Panc1 (cell line): ENCODE measurements around the gene LIN28A. TPM values are rescaled to one million over a fixed set of nuclear protein-coding genes. Genes with fewer than 3 reads are reported as not detected.

Experiments
- ATAC-seq: fragments of 200-7000 bp; cut with Tn5 transposase; 2 replicates; pipeline ENCODE4 v1.9.1; 2020; ENCODE audit warnings: mild to moderate bottlenecking, moderate library complexity
- BruUV-seq: library from RNA; stranded (reverse); fragments of 400-500 nt; replicated peaks from 2 replicates; lab custom pipeline; 2021; lab: Mats Ljungman, UMichigan
- CTCF ChIA-PET: fragments of 300-600 bp; sonication (Branson Sonifier 250); formaldehyde crosslinking; loops from one replicate; lab custom pipeline; 2022; ENCODE audit warnings: antibody characterized with exemption; lab: Charles Lee
- POLR2A ChIA-PET: fragments of 300-600 bp; sonication (Branson Sonifier 250); formaldehyde crosslinking; loops from one replicate; lab custom pipeline; 2022; ENCODE audit warnings: antibody characterized with exemption; lab: Charles Lee
- DNase-seq: peaks from one replicate; pipeline ENCODE4 v3.0.0-alpha.2; 2010; ENCODE audit warnings: low read depth, low spot score
- H3K27ac ChIP-seq: 2 replicates; pipeline ENCODE4 v1.5.1; 2011; ENCODE audit warnings: mild to moderate bottlenecking, low read length, inconsistent platforms
- H3K27me3 ChIP-seq: fragments of 200-500 bp; sonication (Bioruptor generic); 2 replicates; pipeline ENCODE4 v1.6.0; 2014; ENCODE audit warnings: low read length, inconsistent platforms; ENCODE audit not compliant: control insufficient read depth, insufficient read depth
- H3K36me3 ChIP-seq: fragments of 200-500 bp; sonication (Bioruptor generic); 2 replicates; pipeline ENCODE4 v1.5.1; 2014; ENCODE audit warnings: inconsistent platforms, mild to moderate bottlenecking, low read length, moderate library complexity; ENCODE audit not compliant: control insufficient read depth, insufficient read depth
- H3K4me1 ChIP-seq: 2 replicates; pipeline ENCODE4 v1.5.1; 2011; ENCODE audit warnings: inconsistent platforms, mild to moderate bottlenecking, low read length, moderate library complexity; ENCODE audit not compliant: control insufficient read depth, insufficient read depth
- H3K4me3 ChIP-seq, 2 experiments: 2 replicates each; pipeline ENCODE4 v1.5.1; 2011 to 2012; ENCODE audit warnings: low read depth in 2 of 2, low read length in 2 of 2, mild to moderate bottlenecking in 2 of 2, inconsistent platforms in 1 of 2, moderate library complexity in 1 of 2
- H3K9me3 ChIP-seq: fragments of 200-500 bp; sonication (Bioruptor generic); 2 replicates; pipeline ENCODE4 v1.5.1; 2014; ENCODE audit warnings: low read depth, mild to moderate bottlenecking, inconsistent platforms, low read length, moderate library complexity; ENCODE audit not compliant: control insufficient read depth, insufficient read depth
- CTCF ChIP-seq: fragments of 450-650 bp; IDR thresholded peaks from 2 replicates; pipeline ENCODE4 v1.5.1; 2017; ENCODE audit warnings: mild to moderate bottlenecking
- POLR2AphosphoS5 ChIP-seq: IDR thresholded peaks from 2 replicates; pipeline ENCODE4 v1.6.1; 2012; ENCODE audit warnings: mild to moderate bottlenecking, low read depth, low read length, moderate library complexity
- REST ChIP-seq, 2 experiments: IDR thresholded peaks; 2 replicates each; pipeline ENCODE4 v1.6.1; 2011 to 2012; ENCODE audit warnings: low read depth in 2 of 2, control low read depth in 1 of 2, low read length in 1 of 2, mild to moderate bottlenecking in 1 of 2, moderate library complexity in 1 of 2; ENCODE audit not compliant: insufficient read depth in 1 of 2
- SIN3A ChIP-seq: IDR thresholded peaks from 2 replicates; pipeline ENCODE4 v1.6.1; 2012; ENCODE audit warnings: low read depth, mild to moderate bottlenecking, low read length, moderate library complexity, borderline replicate concordance; ENCODE audit not compliant: insufficient read depth
- TCF7L2 ChIP-seq: IDR thresholded peaks from 2 replicates; pipeline ENCODE4 v1.6.1; 2011; ENCODE audit warnings: mild to moderate bottlenecking, low read depth, low read length, inconsistent platforms
- in situ Hi-C: cut with HindIII; loops from 2 replicates; pipeline ENCODE4 v1.10.0; 2016; ENCODE audit warnings: low sequenced_read_pairs, low pct_unique_long_range_greater_than_20kb
- intact Hi-C: fragments of 100-400 bp; cut with micrococcal nuclease; formaldehyde crosslinking; loops from one replicate; pipeline ENCODE4 v1.10.0; 2022; ENCODE audit not compliant: unreplicated experiment
- total RNA-seq: library from RNA; stranded (reverse); gene quantifications from one replicate; pipeline ENCODE4 v1.2.1, GENCODE V29; 2021; ENCODE audit not compliant: unreplicated experiment

Gene LIN28A
- total RNA-seq, 1 experiment from 2014 or later, result 0.64 TPM

GRCh38 chr1:26440259-26440658, 29.6 kb downstream of the LIN28A start:
- Histone ChIP-seq H3K27ac (no peak overlapping the region), H3K27me3 (no peaks in the 10 kb centered on the region), H3K9me3 (no peaks in the 10 kb centered on the region), H3K4me1 (no peaks in the 10 kb centered on the region), H3K4me3 (no peak overlapping the region), H3K36me3 (peaks cover 13% of the 10 kb centered on the region; the same call in 1 of the 2 replicates)
- intact Hi-C loops, result no loop called here
- in situ Hi-C loops, result no loop called here
- ChIA-PET POLR2A (interaction anchor here (0.6 kb wide), 1 partner anchor 184 kb away, joined by 9 read pairs; no protein-coding TSS in a partner anchor), CTCF (no interaction called here)
- no TSS peak for BruUV-seq
- DNase-seq, result no peak
- TF ChIP-seq REST (IDR thresholded peaks at IDR 0.05; ENCODE audit: insufficient read depth in 1 of 2, low read depth in 2 of 2, low read length in 1 of 2) (no peak), POLR2AphosphoS5 (no peak), CTCF (no peak), TCF7L2 (no peak), SIN3A (no peak)
- ATAC-seq, result no peak

- H3K27me3 ChIP-seq, result no peaks in the 10 kb centered on the region
- in situ Hi-C loops, result no loop called here
- ATAC-seq, result no peak
- DNase-seq, result no peak
- no peaks in the 10 kb centered on the region for H3K36me3 ChIP-seq
- CTCF ChIA-PET, result no interaction called here
- no peak overlapping the region for H3K4me3 ChIP-seq
- intact Hi-C loops, result no loop called here
- no peaks in the 10 kb centered on the region for H3K4me1 ChIP-seq
- H3K27ac ChIP-seq, result no peak overlapping the region
- POLR2A ChIA-PET, result no interaction called here
- no peaks in the 10 kb centered on the region for H3K9me3 ChIP-seq
- no TSS peak for BruUV-seq
- TF ChIP-seq CTCF (no peak), POLR2AphosphoS5 (no peak), TCF7L2 (no peak), REST (IDR thresholded peaks at IDR 0.05; ENCODE audit: insufficient read depth in 1 of 2, low read depth in 2 of 2, low read length in 1 of 2) (no peak), SIN3A (no peak)
These were observed 39.3 kb downstream of the LIN28A start for GRCh38 chr1:26449868-26450267.
